ENCODE data around the gene RNF130.

The RNF130 gene

DNA sequence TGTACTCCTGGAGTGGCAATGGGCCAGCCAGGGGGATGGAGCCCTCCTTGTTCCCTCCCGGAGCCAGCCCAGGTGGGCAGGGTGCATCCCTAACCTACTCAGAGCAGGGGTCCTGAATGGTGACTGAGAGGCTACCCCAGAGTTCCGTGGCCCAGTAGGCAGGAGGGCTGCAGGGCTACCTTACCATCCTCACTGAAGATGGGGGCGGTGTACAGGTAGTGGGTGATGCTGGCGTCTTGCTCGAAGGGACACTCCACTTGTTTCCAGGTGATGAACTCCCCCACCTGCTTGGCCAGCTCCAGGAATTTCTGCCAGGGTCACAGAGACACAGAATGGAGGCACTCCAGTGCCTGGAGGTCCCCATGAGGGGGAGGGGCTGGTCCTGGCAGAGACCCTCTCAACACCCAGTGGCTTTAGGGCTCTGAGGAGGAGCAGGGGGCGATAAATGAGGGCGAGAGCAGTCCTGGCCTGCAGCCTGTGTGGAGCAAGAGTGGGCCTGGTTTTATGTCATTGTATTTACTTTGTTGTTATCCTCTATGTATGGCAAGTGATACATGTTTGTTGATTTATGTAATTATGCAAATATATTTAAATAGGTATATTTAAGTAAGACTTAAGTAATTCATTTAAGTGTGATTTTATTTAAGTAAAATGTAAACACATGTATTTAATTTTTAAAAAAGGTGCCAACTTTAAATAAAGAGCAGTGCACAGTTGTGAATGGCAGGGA, 39.9 kb upstream of the RNF130 start:
- TF ChIP-seq, protein P1, sequence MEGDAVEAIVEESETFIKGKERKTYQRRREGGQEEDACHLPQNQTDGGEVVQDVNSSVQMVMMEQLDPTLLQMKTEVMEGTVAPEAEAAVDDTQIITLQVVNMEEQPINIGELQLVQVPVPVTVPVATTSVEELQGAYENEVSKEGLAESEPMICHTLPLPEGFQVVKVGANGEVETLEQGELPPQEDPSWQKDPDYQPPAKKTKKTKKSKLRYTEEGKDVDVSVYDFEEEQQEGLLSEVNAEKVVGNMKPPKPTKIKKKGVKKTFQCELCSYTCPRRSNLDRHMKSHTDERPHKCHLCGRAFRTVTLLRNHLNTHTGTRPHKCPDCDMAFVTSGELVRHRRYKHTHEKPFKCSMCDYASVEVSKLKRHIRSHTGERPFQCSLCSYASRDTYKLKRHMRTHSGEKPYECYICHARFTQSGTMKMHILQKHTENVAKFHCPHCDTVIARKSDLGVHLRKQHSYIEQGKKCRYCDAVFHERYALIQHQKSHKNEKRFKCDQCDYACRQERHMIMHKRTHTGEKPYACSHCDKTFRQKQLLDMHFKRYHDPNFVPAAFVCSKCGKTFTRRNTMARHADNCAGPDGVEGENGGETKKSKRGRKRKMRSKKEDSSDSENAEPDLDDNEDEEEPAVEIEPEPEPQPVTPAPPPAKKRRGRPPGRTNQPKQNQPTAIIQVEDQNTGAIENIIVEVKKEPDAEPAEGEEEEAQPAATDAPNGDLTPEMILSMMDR (IDR thresholded peaks at IDR 0.05; ENCODE audit: borderline replicate concordance, insufficient read depth, low read depth, low read length): no peak
- no peak overlapping the region for H3K4me3 ChIP-seq (ENCODE audit: low read depth, low read length)

DNA sequence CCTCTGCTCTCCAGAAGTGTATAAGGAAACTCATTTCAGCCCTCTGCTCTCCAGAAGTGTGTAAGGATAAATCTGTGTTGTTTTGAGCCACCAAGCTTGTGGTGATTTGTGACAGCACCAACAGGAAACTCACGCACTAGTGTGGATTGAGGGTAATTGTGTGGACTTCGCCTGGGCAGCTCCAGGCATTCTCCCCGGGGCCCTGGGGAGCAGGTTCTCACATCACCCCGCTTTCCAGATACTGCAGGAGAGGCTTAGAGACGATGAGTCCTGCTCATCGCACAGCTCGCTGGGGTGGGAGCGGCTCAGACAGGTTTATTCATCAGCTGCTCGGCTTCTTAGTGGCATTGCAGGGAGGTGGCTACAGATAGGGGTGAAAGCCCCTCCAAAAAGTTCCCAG, 38.4 kb upstream of the RNF130 start:
- H3K4me3 ChIP-seq (ENCODE audit: low read depth, low read length): no peak overlapping the region
- TF ChIP-seq, protein P1 (IDR thresholded peaks at IDR 0.05; ENCODE audit: borderline replicate concordance, insufficient read depth, low read depth, low read length): no peak

DNA sequence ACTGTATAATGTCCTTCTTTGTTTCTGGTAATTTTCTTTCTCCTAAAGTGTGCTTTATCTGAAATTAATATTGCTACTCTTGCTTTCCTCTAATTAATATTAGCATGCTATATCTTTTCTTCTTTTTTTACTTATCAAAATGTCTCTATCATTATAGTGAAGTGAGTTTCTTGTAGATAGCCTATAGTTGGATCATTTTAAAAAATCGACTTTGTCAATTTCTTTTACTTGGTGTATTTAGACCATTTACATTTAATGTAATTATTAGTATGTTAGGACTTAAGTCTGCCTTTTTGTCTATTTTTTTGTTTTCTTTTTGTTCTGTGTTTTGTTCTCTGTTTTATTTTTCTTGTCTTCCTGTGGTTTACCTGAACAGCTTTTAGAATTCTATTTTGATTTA, 35.4 kb upstream of the RNF130 start:
- TF ChIP-seq, protein P1 (IDR thresholded peaks at IDR 0.05; ENCODE audit: borderline replicate concordance, insufficient read depth, low read depth, low read length): no peak
- H3K4me3 ChIP-seq (ENCODE audit: low read depth, low read length): no peak overlapping the region

DNA sequence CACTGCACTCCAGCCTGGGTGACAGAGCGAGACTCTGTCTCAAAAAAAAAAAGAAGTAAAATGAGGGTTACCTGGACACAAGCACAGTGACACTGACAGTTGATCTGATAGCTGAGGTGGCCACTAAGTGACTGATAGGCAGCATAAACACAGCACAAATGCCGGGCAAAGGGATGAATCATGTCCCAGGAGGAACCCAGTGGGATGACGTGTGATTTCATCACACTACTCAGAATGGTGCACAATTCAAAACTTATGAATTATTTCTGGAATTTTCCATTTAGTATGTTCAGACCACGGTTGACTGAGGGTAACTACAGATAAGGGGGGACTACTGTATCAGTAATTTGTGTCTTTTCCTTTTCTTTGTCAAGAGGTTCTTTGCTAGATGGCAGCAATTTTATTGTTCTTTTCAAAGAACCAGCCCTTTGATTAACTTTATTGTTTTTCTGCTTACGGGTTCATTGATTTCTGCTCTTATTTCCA, 34.3 kb upstream of the RNF130 start:
- TF ChIP-seq, protein P1 (IDR thresholded peaks at IDR 0.05; ENCODE audit: borderline replicate concordance, insufficient read depth, low read depth, low read length): no peak
- no peak overlapping the region for H3K4me3 ChIP-seq (ENCODE audit: low read depth, low read length)

DNA sequence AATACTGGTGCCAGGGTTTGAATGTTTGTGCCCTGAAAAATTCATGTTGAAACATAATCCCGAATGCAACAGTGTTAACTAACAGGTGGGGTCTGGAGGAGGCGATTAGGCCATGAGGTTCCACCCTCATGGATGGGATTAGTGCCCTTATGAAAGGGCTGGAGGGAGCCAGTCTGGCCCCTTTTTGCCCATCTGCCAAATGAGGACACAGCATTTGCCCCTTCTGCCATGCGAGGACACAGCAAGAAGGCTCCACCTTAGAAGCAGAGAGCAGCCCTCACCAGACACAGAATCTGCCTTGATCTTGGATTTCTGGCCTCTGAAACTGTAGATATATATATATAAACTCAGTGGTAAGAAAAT, 32.6 kb upstream of the RNF130 start:
- H3K4me3 ChIP-seq (ENCODE audit: low read depth, low read length): no peak overlapping the region
- TF ChIP-seq, protein P1 (IDR thresholded peaks at IDR 0.05; ENCODE audit: borderline replicate concordance, insufficient read depth, low read depth, low read length): no peak

DNA sequence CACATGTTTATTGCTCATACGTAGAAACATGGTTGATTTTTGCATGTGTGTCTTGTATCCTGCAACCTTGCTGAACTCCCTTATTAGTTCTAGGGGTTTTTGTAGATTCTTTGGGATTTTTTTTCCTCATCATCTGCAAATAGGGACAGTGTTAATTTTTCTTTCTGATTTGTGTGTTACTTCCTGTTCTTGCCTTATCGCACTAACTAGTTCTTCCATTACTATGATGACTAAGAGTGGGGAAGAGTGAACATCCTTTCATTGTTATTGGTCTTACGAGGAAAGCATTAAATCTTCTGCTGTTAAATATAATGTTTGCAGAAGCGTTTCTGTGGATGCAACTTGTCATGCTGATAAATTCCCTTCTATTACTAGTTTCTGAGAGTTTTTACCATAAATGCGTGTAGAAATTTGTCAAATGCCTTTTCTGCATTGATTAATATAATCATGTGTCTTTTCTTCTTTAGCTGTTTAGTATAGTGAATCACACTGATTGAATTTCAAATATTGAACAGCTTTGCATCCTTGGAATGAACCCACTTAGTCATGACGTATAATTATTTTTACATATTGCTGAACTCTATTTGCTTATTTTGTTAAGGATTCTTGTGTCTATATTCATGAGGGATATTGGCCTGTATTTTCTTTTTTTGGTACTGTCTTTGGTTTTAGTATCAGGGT, 32.1 kb upstream of the RNF130 start:
- TF ChIP-seq, protein P1 (IDR thresholded peaks at IDR 0.05; ENCODE audit: borderline replicate concordance, insufficient read depth, low read depth, low read length): no peak

DNA sequence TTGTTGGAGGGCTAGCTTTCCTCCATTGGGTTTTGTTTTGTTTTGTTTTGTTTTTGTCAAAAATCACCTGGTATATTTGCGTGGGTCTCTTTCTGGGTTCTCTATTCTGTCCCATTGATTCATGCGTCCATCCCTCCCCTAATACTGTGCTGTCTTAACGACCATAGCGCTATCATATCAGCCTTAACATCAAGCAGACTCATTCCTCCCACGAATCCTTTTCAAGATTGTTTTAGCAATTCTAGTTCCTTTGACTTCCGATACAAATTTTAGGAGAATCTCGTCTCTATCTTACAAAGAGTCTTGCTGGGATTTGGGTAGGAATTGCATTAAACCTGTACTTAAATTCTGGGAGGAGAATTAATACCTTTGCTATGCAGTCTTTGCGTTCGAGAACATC, 31.1 kb upstream of the RNF130 start:
- H3K4me3 ChIP-seq (ENCODE audit: low read depth, low read length): no peak overlapping the region
- TF ChIP-seq, protein P1 (IDR thresholded peaks at IDR 0.05; ENCODE audit: borderline replicate concordance, insufficient read depth, low read depth, low read length): no peak

More for the DNA sequence above, 32.1 kb upstream of the RNF130 start:
- no peak overlapping the region for H3K4me3 ChIP-seq (ENCODE audit: low read depth, low read length)
